Breast epithelium (tissue), 4 donors: ENCODE data around the gene TTC7B. TPM values are rescaled to one million over a fixed set of nuclear protein-coding genes. Genes with fewer than 3 reads are reported as not detected.
A peak's percentile ranks its signal among the peaks of the same experiment; 100 is the strongest.

Experiments
- DNase-seq, 2 donors: peaks; one replicate each; pipeline ENCODE4 v3.0.0-alpha.2; 2019; ENCODE audit warnings: low spot score in 2 of 2
- H3K27ac ChIP-seq, 2 donors: fragments of 200-600 bp; sonication (generic) in 1 of 2; one replicate each; pipeline ENCODE4 v1.5.1; 2016 to 2019; ENCODE audit warnings: mild to moderate bottlenecking in 1 of 2
- H3K27me3 ChIP-seq, 2 donors: fragments of 200-600 bp; sonication (generic) in 1 of 2; one replicate each; pipeline versions ENCODE4 v1.5.1 to v1.6.0; 2017 to 2019; ENCODE audit warnings: control low read depth in 1 of 2, mild to moderate bottlenecking in 1 of 2
- H3K36me3 ChIP-seq: fragments of 200-600 bp; one replicate; pipeline ENCODE4 v1.5.1; 2019
- H3K4me1 ChIP-seq, 2 donors: fragments of 200-600 bp; sonication (generic); one replicate each; pipeline ENCODE4 v1.5.1; 2016 to 2019; ENCODE audit warnings: control low read depth in 1 of 2
- H3K4me3 ChIP-seq, 3 donors: fragments of 200-600 bp; sonication (generic); 1 replicate in 2 of 3; 2 replicates in 1 of 3; pipeline ENCODE4 v1.5.1; 2016 to 2019; ENCODE audit warnings: mild to moderate bottlenecking in 3 of 3, moderate library complexity in 2 of 3
- H3K9me3 ChIP-seq, 2 donors: fragments of 200-600 bp; sonication (generic) in 1 of 2; one replicate each; pipeline ENCODE4 v1.5.1; 2016 to 2019; ENCODE audit warnings: control low read depth in 1 of 2
- POLR2A ChIP-seq: fragments of 450-650 bp; IDR thresholded peaks from one replicate; pipeline ENCODE4 v1.6.1; 2016; ENCODE audit warnings: antibody characterized with exemption, mild to moderate bottlenecking, moderate library complexity
- POLR2AphosphoS5 ChIP-seq, 3 donors: sonication (generic); formaldehyde crosslinking; IDR thresholded peaks; one replicate each; pipeline ENCODE4 v1.6.1; 2017; ENCODE audit warnings: antibody characterized with exemption in 3 of 3
- intact Hi-C: fragments of 100-400 bp; cut with DNase I; formaldehyde crosslinking; loops from one replicate; pipeline ENCODE4 v1.15.1; 2023; ENCODE audit warnings: low total_unique reads
- total RNA-seq, 3 donors: library from RNA; depleted of rRNA; stranded (reverse); fragments of >200 nt; gene quantifications; one replicate each; pipeline ENCODE4 v1.1.0, GENCODE V29; 2016
- TF ChIP-seq, protein P1 (sequence below), 3 donors: fragments of 450-650 bp; IDR thresholded peaks; one replicate each; pipeline ENCODE4 v1.5.1; 2016 to 2017; ENCODE audit warnings: antibody characterized with exemption in 3 of 3, mild to moderate bottlenecking in 3 of 3, moderate library complexity in 3 of 3

TTC7B gene
- total RNA-seq, 3 donors from 2014 or later = 14.0 to 29.1 (median 22.0) TPM

DNA sequence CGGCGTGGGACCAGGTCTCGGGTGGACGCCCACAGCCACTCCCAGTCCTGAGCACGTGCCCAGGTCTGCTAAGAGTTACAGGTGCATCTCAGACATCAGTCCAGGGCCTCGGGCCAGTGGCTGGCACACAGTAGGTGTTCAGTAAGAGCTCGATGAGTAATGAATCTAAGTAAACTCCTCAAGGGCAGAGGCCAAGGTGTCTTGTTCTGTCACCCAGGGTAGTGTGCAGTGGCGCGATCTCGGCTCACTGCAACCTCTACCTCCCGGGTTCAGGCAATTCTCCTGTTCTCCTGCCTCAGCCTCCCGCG lies 11.2 kb downstream of the TTC7B start:
- Histone ChIP-seq H3K27me3 (no peaks in the 10 kb centered on the region), H3K9me3 (no peaks in the 10 kb centered on the region), H3K27ac (no peak overlapping the region), H3K36me3 (no peaks in the 10 kb centered on the region), H3K4me3 (no peak overlapping the region), H3K4me1 (no peaks in the 10 kb centered on the region)
- TF ChIP-seq, protein P1, sequence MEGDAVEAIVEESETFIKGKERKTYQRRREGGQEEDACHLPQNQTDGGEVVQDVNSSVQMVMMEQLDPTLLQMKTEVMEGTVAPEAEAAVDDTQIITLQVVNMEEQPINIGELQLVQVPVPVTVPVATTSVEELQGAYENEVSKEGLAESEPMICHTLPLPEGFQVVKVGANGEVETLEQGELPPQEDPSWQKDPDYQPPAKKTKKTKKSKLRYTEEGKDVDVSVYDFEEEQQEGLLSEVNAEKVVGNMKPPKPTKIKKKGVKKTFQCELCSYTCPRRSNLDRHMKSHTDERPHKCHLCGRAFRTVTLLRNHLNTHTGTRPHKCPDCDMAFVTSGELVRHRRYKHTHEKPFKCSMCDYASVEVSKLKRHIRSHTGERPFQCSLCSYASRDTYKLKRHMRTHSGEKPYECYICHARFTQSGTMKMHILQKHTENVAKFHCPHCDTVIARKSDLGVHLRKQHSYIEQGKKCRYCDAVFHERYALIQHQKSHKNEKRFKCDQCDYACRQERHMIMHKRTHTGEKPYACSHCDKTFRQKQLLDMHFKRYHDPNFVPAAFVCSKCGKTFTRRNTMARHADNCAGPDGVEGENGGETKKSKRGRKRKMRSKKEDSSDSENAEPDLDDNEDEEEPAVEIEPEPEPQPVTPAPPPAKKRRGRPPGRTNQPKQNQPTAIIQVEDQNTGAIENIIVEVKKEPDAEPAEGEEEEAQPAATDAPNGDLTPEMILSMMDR (IDR thresholded peaks at IDR 0.05) = no peak
- TF ChIP-seq POLR2AphosphoS5 (IDR thresholded peaks at IDR 0.05) = no peak
- TF ChIP-seq POLR2A = no peak
- intact Hi-C loops = no loop called here
- no peak for DNase-seq

DNA sequence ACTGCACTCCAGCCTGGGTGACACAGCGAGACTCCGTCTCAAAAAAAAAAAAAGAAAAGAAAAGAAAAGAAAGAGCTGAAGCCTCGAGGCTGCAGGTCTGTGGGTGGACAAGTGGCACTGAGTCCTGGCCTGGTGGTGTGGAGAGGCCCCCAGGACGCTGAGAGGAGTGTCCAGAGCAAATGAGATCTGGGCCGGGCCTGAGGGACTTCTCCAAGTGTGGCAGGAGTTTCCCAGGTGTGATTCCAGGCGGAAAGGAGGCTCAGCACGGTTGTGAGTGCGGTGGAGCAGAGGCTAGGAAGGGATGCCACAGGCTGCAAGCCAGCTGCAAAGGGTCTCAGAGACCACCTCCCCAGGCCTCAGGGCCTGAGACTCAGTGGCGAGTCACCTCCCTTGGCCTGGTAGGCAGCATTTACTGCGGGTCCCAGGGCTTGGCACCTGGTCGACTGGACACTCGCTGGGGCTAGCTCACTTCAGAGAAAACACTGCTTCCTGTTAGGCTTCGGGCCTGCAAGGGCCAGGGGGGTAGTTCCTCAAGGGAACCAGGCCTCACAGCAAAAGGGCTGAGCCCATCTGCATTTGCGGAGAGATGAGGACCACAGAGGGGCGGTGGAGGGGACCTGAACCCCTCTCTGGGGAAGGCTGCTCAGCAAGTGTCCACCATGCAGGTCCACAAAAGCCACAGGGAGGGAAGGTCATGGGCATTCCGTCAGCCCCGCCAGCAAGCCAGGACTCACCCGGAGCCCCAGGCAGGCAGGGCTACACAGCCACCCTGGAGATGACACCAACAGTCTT lies 11.7 kb downstream of the TTC7B start:
- no peak for TF ChIP-seq POLR2AphosphoS5 (IDR thresholded peaks at IDR 0.05)
- TF ChIP-seq, protein P1 (IDR thresholded peaks at IDR 0.05) = no peak
- no peak for TF ChIP-seq POLR2A
- Histone ChIP-seq H3K4me3 (no peak overlapping the region), H3K36me3 (no peaks in the 10 kb centered on the region), H3K27me3 (no peaks in the 10 kb centered on the region), H3K9me3 (no peaks in the 10 kb centered on the region), H3K4me1 (no peaks in the 10 kb centered on the region), H3K27ac (no peak overlapping the region)
- no peak for DNase-seq
- intact Hi-C loops = no loop called here

DNA sequence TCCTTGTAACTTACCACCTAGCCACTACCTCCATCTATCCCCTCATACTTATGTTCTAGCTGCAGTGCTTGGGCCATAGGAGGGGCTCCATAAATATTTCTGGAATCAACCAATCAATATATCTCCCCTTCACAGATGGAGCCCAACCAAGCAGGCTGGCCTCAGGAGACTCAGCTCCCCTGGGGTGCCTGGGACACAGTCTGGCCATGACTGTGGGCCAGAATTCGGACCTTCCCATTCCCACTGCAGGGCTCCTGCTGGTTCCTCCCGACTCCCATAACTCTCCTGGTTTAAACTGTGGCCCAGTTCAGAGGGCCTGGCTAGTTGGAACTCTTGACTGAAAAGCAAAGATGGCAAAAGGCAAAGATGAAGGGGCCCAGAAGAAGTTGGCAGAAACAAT lies 13.0 kb downstream of the TTC7B start:
- no peak for DNase-seq
- Histone ChIP-seq H3K4me3 (no peak overlapping the region), H3K36me3 (no peaks in the 10 kb centered on the region), H3K27me3 (no peaks in the 10 kb centered on the region), H3K9me3 (no peaks in the 10 kb centered on the region), H3K27ac (peak overlapping the region in 1 of 2 donors; percentile 77), H3K4me1 (no peaks in the 10 kb centered on the region)
- intact Hi-C loops = no loop called here
- TF ChIP-seq POLR2A = no peak
- TF ChIP-seq, protein P1 (IDR thresholded peaks at IDR 0.05) = no peak
- TF ChIP-seq POLR2AphosphoS5 (IDR thresholded peaks at IDR 0.05) = no peak

DNA sequence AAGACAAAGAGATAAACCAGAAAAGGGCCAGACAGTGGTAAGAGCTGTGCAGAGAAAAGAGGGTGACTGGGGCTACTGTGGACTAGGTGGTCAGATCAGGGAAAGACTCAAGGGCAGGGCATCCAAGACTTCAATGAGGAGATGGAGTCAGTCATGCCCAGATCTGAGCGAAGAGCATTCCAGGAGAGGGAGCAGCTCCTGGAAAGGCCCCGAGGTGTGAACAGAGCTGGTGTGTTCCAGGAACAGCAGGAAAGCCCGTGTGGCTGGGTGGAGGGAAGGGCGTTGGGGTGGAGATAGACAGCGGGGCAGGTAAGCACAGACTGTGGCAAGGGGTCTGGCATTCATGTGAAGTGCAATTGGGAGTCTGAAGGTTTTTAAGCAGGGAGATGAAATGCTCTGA lies 16.8 kb downstream of the TTC7B start:
- intact Hi-C loops = no loop called here
- H3K27me3 ChIP-seq = no peaks in the 10 kb centered on the region
- H3K9me3 ChIP-seq = no peaks in the 10 kb centered on the region
- TF ChIP-seq POLR2A = no peak
- TF ChIP-seq POLR2AphosphoS5 (IDR thresholded peaks at IDR 0.05) = no peak
- TF ChIP-seq, protein P1 (IDR thresholded peaks at IDR 0.05) = no peak
- H3K4me1 ChIP-seq = no peaks in the 10 kb centered on the region
- DNase-seq = no peak
- H3K36me3 ChIP-seq = no peaks in the 10 kb centered on the region
- no peak overlapping the region for H3K4me3 ChIP-seq
- H3K27ac ChIP-seq = no peak overlapping the region

DNA sequence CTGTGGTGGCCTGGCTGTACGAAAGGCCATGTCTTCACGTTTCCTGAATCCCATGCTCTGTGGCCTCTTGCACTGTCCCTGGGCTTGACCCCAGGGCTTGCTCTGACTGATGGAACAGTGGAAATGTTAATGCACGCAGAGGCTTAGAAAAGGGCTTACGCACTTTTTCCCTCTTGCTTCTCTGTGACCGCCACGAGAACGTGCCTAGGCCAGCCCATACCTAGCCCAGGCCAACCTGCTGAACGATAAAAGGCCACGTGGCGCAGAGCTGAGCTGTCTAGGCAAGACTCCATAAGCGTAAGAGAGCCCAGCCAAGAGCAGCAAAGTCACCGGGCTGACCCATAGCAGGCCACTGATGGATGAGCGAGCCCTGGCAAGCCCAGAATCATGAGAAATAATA lies 18.3 kb downstream of the TTC7B start:
- Histone ChIP-seq H3K4me3 (no peak overlapping the region), H3K4me1 (no peaks in the 10 kb centered on the region), H3K36me3 (no peaks in the 10 kb centered on the region), H3K27ac (no peak overlapping the region), H3K27me3 (no peaks in the 10 kb centered on the region), H3K9me3 (no peaks in the 10 kb centered on the region)
- no peak for DNase-seq
- intact Hi-C loops = no loop called here
- no peak for TF ChIP-seq POLR2AphosphoS5 (IDR thresholded peaks at IDR 0.05)
- TF ChIP-seq POLR2A = no peak
